Keratinocyte (primary cell): ENCODE data around the gene CBARP. TPM values are rescaled to one million over a fixed set of nuclear protein-coding genes. Genes with fewer than 3 reads are reported as not detected.

Experiments used
- DNase-seq: peaks from one replicate; pipeline ENCODE4 v3.0.0-alpha.2; 2011; ENCODE audit warnings: low read depth, missing footprints, low spot score
- FAIRE-seq: peaks from 2 replicates; lab custom pipeline; 2011; peaks lifted over from hg19 to GRCh38; lab: Jason Lieb, UNC
- H2AFZ ChIP-seq: 2 replicates; pipeline ENCODE4 v1.6.0; 2012; ENCODE audit warnings: low read length, control low read depth, inconsistent platforms; ENCODE audit not compliant: control insufficient read depth
- H3K27ac ChIP-seq: 2 replicates; pipeline ENCODE4 v1.5.1; 2011; ENCODE audit warnings: low read length; ENCODE audit not compliant: control insufficient read depth, insufficient read depth
- H3K27me3 ChIP-seq: 3 replicates; pipeline ENCODE4 v1.6.0; 2011; ENCODE audit warnings: low read length; ENCODE audit not compliant: control insufficient read depth, insufficient read depth; ENCODE audit errors: extremely low read depth
- H3K36me3 ChIP-seq, 2 experiments: 2 replicates in 1 of 2; 3 replicates in 1 of 2; pipeline ENCODE4 v1.5.1; 2011; ENCODE audit warnings: low read length in 2 of 2, mild to moderate bottlenecking in 1 of 2; ENCODE audit not compliant: control insufficient read depth in 2 of 2, insufficient read depth in 2 of 2; ENCODE audit errors: extremely low read depth in 1 of 2
- H3K4me1 ChIP-seq: 3 replicates; pipeline ENCODE4 v1.5.1; 2011; ENCODE audit warnings: low read length; ENCODE audit not compliant: control insufficient read depth, insufficient read depth; ENCODE audit errors: extremely low read depth
- H3K4me2 ChIP-seq: 3 replicates; pipeline ENCODE4 v1.6.0; 2011; ENCODE audit warnings: low read depth, low read length; ENCODE audit not compliant: control insufficient read depth, insufficient read depth; ENCODE audit errors: extremely low read depth
- H3K4me3 ChIP-seq, 3 experiments: fragments of 200-600 bp in 1 of 3; sonication (generic) in 1 of 3; 2 replicates in 2 of 3; 3 replicates in 1 of 3; pipeline ENCODE4 v1.5.1; 2011 to 2016; ENCODE audit warnings: low read length in 3 of 3, mild to moderate bottlenecking in 3 of 3, control low read depth in 2 of 3, inconsistent platforms in 1 of 3, low read depth in 1 of 3, mixed read lengths in 1 of 3, mixed run types in 1 of 3, moderate library complexity in 1 of 3; ENCODE audit not compliant: control insufficient read depth in 2 of 3, insufficient read depth in 2 of 3; ENCODE audit errors: extremely low read depth in 1 of 3
- H3K79me2 ChIP-seq: 2 replicates; pipeline ENCODE4 v1.6.0; 2012; ENCODE audit warnings: low read length; ENCODE audit not compliant: control insufficient read depth, insufficient read depth
- H3K9ac ChIP-seq: 3 replicates; pipeline ENCODE4 v1.6.0; 2011; ENCODE audit warnings: low read length; ENCODE audit not compliant: control insufficient read depth, insufficient read depth; ENCODE audit errors: extremely low read depth
- H3K9me1 ChIP-seq: 3 replicates; pipeline ENCODE4 v1.6.0; 2011; ENCODE audit warnings: low read length; ENCODE audit not compliant: control insufficient read depth, insufficient read depth; ENCODE audit errors: extremely low read depth
- H3K9me3 ChIP-seq: 2 replicates; pipeline ENCODE4 v1.5.1; 2012; ENCODE audit warnings: low read depth, low read length; ENCODE audit not compliant: control insufficient read depth
- H4K20me1 ChIP-seq: 3 replicates; pipeline ENCODE4 v1.6.0; 2011; ENCODE audit warnings: low read length; ENCODE audit not compliant: control insufficient read depth, insufficient read depth; ENCODE audit errors: extremely low read depth
- EZH2 ChIP-seq: IDR thresholded peaks from one replicate; pipeline ENCODE4 v1.6.1; 2012; ENCODE audit warnings: inconsistent platforms, mild to moderate bottlenecking, low read length, moderate library complexity
- dilution Hi-C: fragments of 300-500 bp; cut with MboI; formaldehyde crosslinking; loops from one replicate; pipeline ENCODE4 v1.7.0; 2020; ENCODE audit warnings: low sequenced_read_pairs; ENCODE audit not compliant: extremely low pct_ligation_motif_present
- polyA plus RNA-seq, 5 experiments: library from polyadenylated mRNA; depleted of rRNA in 3 of 5; stranded (reverse) in 3 of 5; stranded (forward) in 1 of 5; unstranded in 1 of 5; fragments of >200 nt; gene quantifications; 1 replicate in 1 of 5; 2 replicates in 3 of 5; 3 replicates in 1 of 5; pipeline versions ENCODE4 v1.2.1 to v1.2.3, GENCODE V29; 2011 to 2012; ENCODE audit warnings: missing spikeins in 2 of 5, low read depth in 1 of 5, low replicate concordance in 1 of 5
- TF ChIP-seq, protein P1 (sequence below), 3 experiments: IDR thresholded peaks in 1 of 3; conservative IDR thresholded peaks in 1 of 3; optimal IDR thresholded peaks in 1 of 3; 2 replicates in 2 of 3; 3 replicates in 1 of 3; pipeline versions ENCODE3 to v1.5.1; 2011; ENCODE audit warnings: low read length in 3 of 3, mild to moderate bottlenecking in 3 of 3, moderate library complexity in 2 of 3, control low read depth in 1 of 3, inconsistent platforms in 1 of 3; ENCODE audit not compliant: insufficient read depth in 2 of 3; ENCODE audit errors: extremely low read depth in 1 of 3

CBARP gene
- polyA plus RNA-seq, 1 donor (not counting 4 experiments of a cell fraction or from before 2014, with no cell fraction given): 0.93 TPM

DNA sequence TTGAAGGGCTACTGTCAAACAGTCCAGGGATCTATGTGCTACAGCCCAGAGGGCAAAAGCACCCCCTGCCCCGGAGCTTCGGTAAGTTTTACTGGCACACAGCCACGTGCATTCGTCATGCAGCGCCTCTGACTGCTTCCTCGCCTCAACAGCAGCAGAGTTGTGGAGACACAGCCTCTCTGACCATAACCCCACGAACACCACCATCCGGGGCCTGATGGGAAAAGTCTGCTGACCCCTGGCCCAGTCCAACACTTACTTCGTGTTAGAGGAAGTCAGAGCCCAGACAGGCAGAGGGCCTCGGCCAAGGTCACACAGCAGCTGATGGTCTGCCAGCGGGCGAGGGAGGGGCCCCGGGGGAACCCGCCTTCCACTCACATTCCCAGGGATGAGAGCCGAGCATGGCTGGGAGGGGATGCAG is 5.1 kb downstream of the CBARP start:
- Histone ChIP-seq H3K79me2 (no peaks in the 10 kb centered on the region), H3K4me3 (no peak overlapping the region), H3K9ac (no peak overlapping the region), H3K27me3 (no peaks in the 10 kb centered on the region), H2AFZ (no peak overlapping the region), H4K20me1 (peaks cover 2% of the 10 kb centered on the region), H3K36me3 (peaks cover 9 to 12% of the 10 kb centered on the region in 2 experiments), H3K27ac (no peak overlapping the region), H3K9me3 (no peaks in the 10 kb centered on the region), H3K9me1 (no peaks in the 10 kb centered on the region), H3K4me2 (no peak overlapping the region), H3K4me1 (peaks cover 21% of the 10 kb centered on the region)
- DNase-seq: no peak
- no peak for FAIRE-seq
- dilution Hi-C loops: no loop called here
- TF ChIP-seq, protein P1, sequence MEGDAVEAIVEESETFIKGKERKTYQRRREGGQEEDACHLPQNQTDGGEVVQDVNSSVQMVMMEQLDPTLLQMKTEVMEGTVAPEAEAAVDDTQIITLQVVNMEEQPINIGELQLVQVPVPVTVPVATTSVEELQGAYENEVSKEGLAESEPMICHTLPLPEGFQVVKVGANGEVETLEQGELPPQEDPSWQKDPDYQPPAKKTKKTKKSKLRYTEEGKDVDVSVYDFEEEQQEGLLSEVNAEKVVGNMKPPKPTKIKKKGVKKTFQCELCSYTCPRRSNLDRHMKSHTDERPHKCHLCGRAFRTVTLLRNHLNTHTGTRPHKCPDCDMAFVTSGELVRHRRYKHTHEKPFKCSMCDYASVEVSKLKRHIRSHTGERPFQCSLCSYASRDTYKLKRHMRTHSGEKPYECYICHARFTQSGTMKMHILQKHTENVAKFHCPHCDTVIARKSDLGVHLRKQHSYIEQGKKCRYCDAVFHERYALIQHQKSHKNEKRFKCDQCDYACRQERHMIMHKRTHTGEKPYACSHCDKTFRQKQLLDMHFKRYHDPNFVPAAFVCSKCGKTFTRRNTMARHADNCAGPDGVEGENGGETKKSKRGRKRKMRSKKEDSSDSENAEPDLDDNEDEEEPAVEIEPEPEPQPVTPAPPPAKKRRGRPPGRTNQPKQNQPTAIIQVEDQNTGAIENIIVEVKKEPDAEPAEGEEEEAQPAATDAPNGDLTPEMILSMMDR (optimal IDR thresholded peaks at IDR 0.05 in 1 of 3, IDR thresholded peaks at IDR 0.05 in 1 of 3, conservative IDR thresholded peaks at IDR 0.05 in 1 of 3; ENCODE audit: extremely low read depth in 1 of 3, insufficient read depth in 2 of 3, low read length in 3 of 3): no peak
- no peak for TF ChIP-seq EZH2

GRCh38 chr19:1231729-1232637 is 5.8 kb downstream of the CBARP start:
- Histone ChIP-seq H3K4me1 (peaks cover 21% of the 10 kb centered on the region), H3K27me3 (no peaks in the 10 kb centered on the region), H3K36me3 (peaks cover 9 to 14% of the 10 kb centered on the region in 2 experiments), H3K4me3 (no peak overlapping the region), H3K9me3 (no peaks in the 10 kb centered on the region), H3K4me2 (no peak overlapping the region), H2AFZ (no peak overlapping the region), H3K9me1 (no peaks in the 10 kb centered on the region), H3K79me2 (no peaks in the 10 kb centered on the region), H3K9ac (no peak overlapping the region), H3K27ac (no peak overlapping the region), H4K20me1 (peaks cover 2% of the 10 kb centered on the region)
- DNase-seq (no peak), FAIRE-seq (no peak)
- no peak for TF ChIP-seq EZH2
- TF ChIP-seq, protein P1 (optimal IDR thresholded peaks at IDR 0.05 in 1 of 3, IDR thresholded peaks at IDR 0.05 in 1 of 3, conservative IDR thresholded peaks at IDR 0.05 in 1 of 3; ENCODE audit: extremely low read depth in 1 of 3, insufficient read depth in 2 of 3, low read length in 3 of 3): no peak
- dilution Hi-C loops: no loop called here
